GM12872 (cell line): ENCODE data around the gene MTURN.

Source experiments
- CTCF ChIP-seq: IDR thresholded peaks from 3 replicates; pipeline ENCODE4 v1.5.1; 2011; ENCODE audit warnings: low read depth, mild to moderate bottlenecking, low read length, moderate library complexity; ENCODE audit not compliant: insufficient read depth

Gene MTURN

DNA sequence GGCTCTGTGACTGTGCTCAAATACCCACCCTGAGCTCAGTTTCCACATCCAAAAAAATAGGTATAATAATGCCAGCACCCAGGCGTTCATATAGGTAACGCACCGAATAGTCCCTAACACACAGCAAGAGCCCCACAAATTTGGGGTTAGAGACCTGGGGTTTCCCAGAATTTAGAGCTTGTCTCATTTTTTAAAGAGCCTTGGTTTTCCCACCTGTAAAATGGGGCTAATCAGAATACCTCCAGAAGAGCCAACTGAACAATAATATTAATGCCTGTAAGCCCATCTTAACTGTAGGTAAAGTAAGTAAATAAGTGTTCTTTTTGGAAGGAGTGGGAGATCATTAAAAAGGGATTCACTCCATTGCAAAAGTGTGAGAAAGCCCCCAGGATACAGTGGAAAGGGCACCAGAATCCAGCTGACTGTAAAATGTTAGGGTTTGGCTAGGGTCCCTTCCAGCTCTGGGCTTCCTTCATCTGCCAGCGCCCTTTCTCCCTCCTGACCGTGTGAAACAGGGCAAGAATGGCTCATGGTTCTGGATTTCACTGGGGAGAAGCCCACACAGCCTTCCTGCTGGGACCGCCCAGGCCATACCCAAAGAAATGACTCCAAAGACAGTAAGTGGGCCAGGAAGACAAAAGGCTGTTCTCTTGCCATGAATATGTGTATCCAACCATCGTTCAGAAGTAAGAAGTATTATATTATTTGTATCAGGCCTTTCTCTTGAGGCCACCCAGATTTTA is 2.1 kb downstream of the MTURN start:
- no peak for TF ChIP-seq CTCF

DNA sequence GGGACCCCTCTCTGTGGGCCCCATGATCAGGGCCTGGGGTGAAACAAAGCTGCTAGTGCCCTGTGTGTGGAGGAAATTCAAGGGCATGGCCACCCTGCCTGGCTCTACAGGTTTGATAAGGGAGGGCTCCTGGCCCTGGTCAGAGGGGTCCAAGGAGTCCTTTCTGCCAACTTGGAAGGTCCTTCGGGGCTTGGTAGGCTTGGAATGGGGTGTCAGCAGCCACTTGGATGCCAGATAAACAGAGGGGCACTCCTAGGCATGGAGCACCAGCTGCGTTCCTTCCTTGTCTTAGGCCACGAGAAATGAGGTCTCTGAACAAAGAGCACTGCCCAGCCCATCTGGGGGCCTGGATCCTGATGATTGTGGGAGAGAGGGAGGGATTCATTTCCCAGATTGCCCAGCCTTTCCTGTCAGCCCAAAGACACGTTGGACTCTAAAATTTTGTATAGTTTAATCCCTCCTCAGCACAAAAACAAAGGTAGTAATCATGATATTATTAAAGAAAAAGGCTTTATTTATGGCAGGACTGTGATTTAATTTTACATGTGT is 5.1 kb downstream of the MTURN start:
- no peak for TF ChIP-seq CTCF

DNA sequence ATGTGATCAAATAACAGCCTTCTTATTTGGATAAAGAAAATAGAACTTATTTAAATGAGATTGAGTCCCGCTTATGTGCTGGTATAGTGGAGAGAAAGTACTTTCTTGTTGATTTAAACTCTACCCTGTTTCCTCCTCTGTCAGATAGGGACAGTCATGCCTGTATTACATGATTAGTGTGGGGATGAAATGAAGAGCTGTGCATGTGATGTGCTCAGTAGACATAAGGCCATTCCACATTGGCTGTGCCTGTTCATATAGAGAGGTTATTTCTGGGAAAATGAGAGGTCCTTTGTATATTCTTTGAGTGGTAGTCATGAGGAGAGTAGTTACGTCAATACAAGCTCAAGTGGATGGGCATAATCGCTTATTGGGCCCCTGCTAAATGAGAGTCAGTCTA is 5.7 kb downstream of the MTURN start:
- TF ChIP-seq CTCF: no peak

GRCh38 chr7:30142710-30143109 is 7.9 kb downstream of the MTURN start:
- TF ChIP-seq CTCF: no peak

GRCh38 chr7:30143748-30144251 is 9.0 kb downstream of the MTURN start:
- TF ChIP-seq CTCF: no peak

GRCh38 chr7:30144657-30145306 is 10.0 kb downstream of the MTURN start:
- no peak for TF ChIP-seq CTCF

GRCh38 chr7:30145426-30145970 is 10.7 kb downstream of the MTURN start:
- TF ChIP-seq CTCF: no peak
